Myocyte (in vitro differentiated cells): ENCODE results near the gene SLC4A1AP. TPM values are rescaled to one million over a fixed set of nuclear protein-coding genes. Genes with fewer than 3 reads are reported as not detected.

ENCODE experiments used
- DNase-seq: peaks from one replicate; pipeline ENCODE4 v3.0.0-alpha.2; 2012; ENCODE audit warnings: low read depth
- total RNA-seq: library from RNA; depleted of rRNA; stranded (reverse); fragments of >200 nt; gene quantifications from 2 replicates; pipeline ENCODE4 v1.2.3, GENCODE V29; 2014

SLC4A1AP gene
- total RNA-seq, 1 donor from 2014 or later, result 41.2 TPM

DNA sequence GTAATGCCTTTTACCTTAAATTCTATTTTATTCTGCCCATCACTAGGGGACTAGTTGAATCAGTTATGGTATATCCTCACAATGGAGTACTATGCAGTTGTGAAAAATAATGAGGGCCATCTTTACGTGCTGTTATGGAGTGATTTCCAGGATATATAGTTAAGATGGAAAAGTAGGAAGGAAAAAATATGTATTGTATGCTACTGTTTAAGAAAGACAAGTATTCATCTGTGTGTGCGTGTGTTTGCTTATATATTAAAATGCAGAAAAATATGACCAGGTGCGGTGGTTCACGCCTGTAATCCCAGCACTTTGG lies 75.3 kb downstream of the SLC4A1AP start:
- DNase-seq, result no peak

- DNase-seq, result no peak
Measured at GRCh38 chr2:27741673-27742072, 78.0 kb downstream of the SLC4A1AP start.

- DNase-seq, result no peak
Measured at GRCh38 chr2:27742571-27742970, 78.9 kb downstream of the SLC4A1AP start.

Other genes with a start within 250 kb of the SLC4A1AP start
- 168 and 169 TPM in 2 replicates for gene NRBP1, start 235.3 kb upstream of the SLC4A1AP start, total RNA-seq
- gene KRTCAP3, start 221.5 kb upstream of the SLC4A1AP start, total RNA-seq, result not detected in 2 replicates
- 4.3 and 9.5 TPM in 2 replicates for gene IFT172, start 174.1 kb upstream of the SLC4A1AP start, total RNA-seq
- 6.1 and 6.2 TPM in 2 replicates for gene FNDC4, start 168.7 kb upstream of the SLC4A1AP start, total RNA-seq
- not detected in 2 replicates for gene GCKR, start 167.1 kb upstream of the SLC4A1AP start, total RNA-seq
- gene ZNF512, start 80.8 kb upstream of the SLC4A1AP start, total RNA-seq, result 31.6 and 35.7 TPM in 2 replicates
- 1.8 and 3.0 TPM in 2 replicates for gene CCDC121, start 34.9 kb upstream of the SLC4A1AP start, total RNA-seq
- 26.7 and 29.0 TPM in 2 replicates for gene GPN1, start 34.8 kb upstream of the SLC4A1AP start, total RNA-seq
- gene SUPT7L, start 275 bp upstream of the SLC4A1AP start, total RNA-seq, result 35.4 and 44.0 TPM in 2 replicates
- 126 and 134 TPM in 2 replicates for gene MRPL33, start 107.8 kb downstream of the SLC4A1AP start, total RNA-seq
- 1.5 and 2.0 TPM in 2 replicates for gene RBKS, start 226.5 kb downstream of the SLC4A1AP start, total RNA-seq
- gene BABAM2, start 226.8 kb downstream of the SLC4A1AP start, total RNA-seq, result 34.6 and 46.2 TPM in 2 replicates